Panc1 (cell line): ENCODE measurements around the gene TCEAL9. TPM values are rescaled to one million over a fixed set of nuclear protein-coding genes. Genes with fewer than 3 reads are reported as not detected.

ENCODE experiments used
- ATAC-seq: fragments of 200-7000 bp; cut with Tn5 transposase; 2 replicates; pipeline ENCODE4 v1.9.1; 2020; ENCODE audit warnings: mild to moderate bottlenecking, moderate library complexity
- BruUV-seq: library from RNA; stranded (reverse); fragments of 400-500 nt; replicated peaks from 2 replicates; lab custom pipeline; 2021; lab: Mats Ljungman, UMichigan
- CTCF ChIA-PET: fragments of 300-600 bp; sonication (Branson Sonifier 250); formaldehyde crosslinking; loops from one replicate; lab custom pipeline; 2022; ENCODE audit warnings: antibody characterized with exemption; lab: Charles Lee
- POLR2A ChIA-PET: fragments of 300-600 bp; sonication (Branson Sonifier 250); formaldehyde crosslinking; loops from one replicate; lab custom pipeline; 2022; ENCODE audit warnings: antibody characterized with exemption; lab: Charles Lee
- DNase-seq: peaks from one replicate; pipeline ENCODE4 v3.0.0-alpha.2; 2010; ENCODE audit warnings: low read depth, low spot score
- H3K27ac ChIP-seq: 2 replicates; pipeline ENCODE4 v1.5.1; 2011; ENCODE audit warnings: mild to moderate bottlenecking, low read length, inconsistent platforms
- H3K27me3 ChIP-seq: fragments of 200-500 bp; sonication (Bioruptor generic); 2 replicates; pipeline ENCODE4 v1.6.0; 2014; ENCODE audit warnings: low read length, inconsistent platforms; ENCODE audit not compliant: control insufficient read depth, insufficient read depth
- H3K36me3 ChIP-seq: fragments of 200-500 bp; sonication (Bioruptor generic); 2 replicates; pipeline ENCODE4 v1.5.1; 2014; ENCODE audit warnings: inconsistent platforms, mild to moderate bottlenecking, low read length, moderate library complexity; ENCODE audit not compliant: control insufficient read depth, insufficient read depth
- H3K4me1 ChIP-seq: 2 replicates; pipeline ENCODE4 v1.5.1; 2011; ENCODE audit warnings: inconsistent platforms, mild to moderate bottlenecking, low read length, moderate library complexity; ENCODE audit not compliant: control insufficient read depth, insufficient read depth
- H3K4me3 ChIP-seq, 2 experiments: 2 replicates each; pipeline ENCODE4 v1.5.1; 2011 to 2012; ENCODE audit warnings: low read depth in 2 of 2, low read length in 2 of 2, mild to moderate bottlenecking in 2 of 2, inconsistent platforms in 1 of 2, moderate library complexity in 1 of 2
- H3K9me3 ChIP-seq: fragments of 200-500 bp; sonication (Bioruptor generic); 2 replicates; pipeline ENCODE4 v1.5.1; 2014; ENCODE audit warnings: low read depth, mild to moderate bottlenecking, inconsistent platforms, low read length, moderate library complexity; ENCODE audit not compliant: control insufficient read depth, insufficient read depth
- POLR2AphosphoS5 ChIP-seq: IDR thresholded peaks from 2 replicates; pipeline ENCODE4 v1.6.1; 2012; ENCODE audit warnings: mild to moderate bottlenecking, low read depth, low read length, moderate library complexity
- SIN3A ChIP-seq: IDR thresholded peaks from 2 replicates; pipeline ENCODE4 v1.6.1; 2012; ENCODE audit warnings: low read depth, mild to moderate bottlenecking, low read length, moderate library complexity, borderline replicate concordance; ENCODE audit not compliant: insufficient read depth
- TCF7L2 ChIP-seq: IDR thresholded peaks from 2 replicates; pipeline ENCODE4 v1.6.1; 2011; ENCODE audit warnings: mild to moderate bottlenecking, low read depth, low read length, inconsistent platforms
- in situ Hi-C: cut with HindIII; loops from 2 replicates; pipeline ENCODE4 v1.10.0; 2016; ENCODE audit warnings: low sequenced_read_pairs, low pct_unique_long_range_greater_than_20kb
- intact Hi-C: fragments of 100-400 bp; cut with micrococcal nuclease; formaldehyde crosslinking; loops from one replicate; pipeline ENCODE4 v1.10.0; 2022; ENCODE audit not compliant: unreplicated experiment
- total RNA-seq: library from RNA; stranded (reverse); gene quantifications from one replicate; pipeline ENCODE4 v1.2.1, GENCODE V29; 2021; ENCODE audit not compliant: unreplicated experiment
- TF ChIP-seq, protein P1 (sequence below): fragments of 450-650 bp; IDR thresholded peaks from 2 replicates; pipeline ENCODE4 v1.5.1; 2017; ENCODE audit warnings: mild to moderate bottlenecking
- TF ChIP-seq, protein P2 (sequence below), 2 experiments: IDR thresholded peaks; 2 replicates each; pipeline ENCODE4 v1.6.1; 2011 to 2012; ENCODE audit warnings: low read depth in 2 of 2, control low read depth in 1 of 2, low read length in 1 of 2, mild to moderate bottlenecking in 1 of 2, moderate library complexity in 1 of 2; ENCODE audit not compliant: insufficient read depth in 1 of 2

TCEAL9 gene
- total RNA-seq, 1 experiment from 2014 or later = 42.6 TPM

DNA sequence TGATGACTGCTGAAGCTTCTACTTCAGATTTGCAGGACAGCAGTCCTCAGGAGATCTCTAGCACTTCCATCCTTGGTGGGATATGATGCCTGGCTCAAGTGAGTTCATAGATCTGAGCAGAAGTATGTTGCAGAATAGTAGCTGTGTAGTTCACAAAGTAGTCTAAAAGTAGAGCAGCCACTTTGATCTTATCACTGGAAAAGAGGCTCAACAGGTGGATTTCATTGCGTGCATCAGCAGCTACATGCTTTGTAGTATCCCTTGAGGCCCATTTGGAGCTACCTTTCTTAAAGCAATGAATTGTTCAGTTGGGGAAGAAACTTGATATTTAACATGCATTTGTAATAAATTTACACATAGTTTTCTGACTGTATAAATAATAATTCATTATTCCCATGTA lies 50.0 kb downstream of the TCEAL9 start:
- no peak overlapping the region for H3K4me3 ChIP-seq
- no peak overlapping the region for H3K27ac ChIP-seq
- intact Hi-C loops (no loop called here), in situ Hi-C loops (no loop called here)
- BruUV-seq = no TSS peak
- no peaks in the 10 kb centered on the region; the same call in 1 of the 2 replicates for H3K27me3 ChIP-seq
- H3K4me1 ChIP-seq = no peaks in the 10 kb centered on the region
- ChIA-PET CTCF (no interaction called here), POLR2A (no interaction called here)
- TF ChIP-seq, protein P1, sequence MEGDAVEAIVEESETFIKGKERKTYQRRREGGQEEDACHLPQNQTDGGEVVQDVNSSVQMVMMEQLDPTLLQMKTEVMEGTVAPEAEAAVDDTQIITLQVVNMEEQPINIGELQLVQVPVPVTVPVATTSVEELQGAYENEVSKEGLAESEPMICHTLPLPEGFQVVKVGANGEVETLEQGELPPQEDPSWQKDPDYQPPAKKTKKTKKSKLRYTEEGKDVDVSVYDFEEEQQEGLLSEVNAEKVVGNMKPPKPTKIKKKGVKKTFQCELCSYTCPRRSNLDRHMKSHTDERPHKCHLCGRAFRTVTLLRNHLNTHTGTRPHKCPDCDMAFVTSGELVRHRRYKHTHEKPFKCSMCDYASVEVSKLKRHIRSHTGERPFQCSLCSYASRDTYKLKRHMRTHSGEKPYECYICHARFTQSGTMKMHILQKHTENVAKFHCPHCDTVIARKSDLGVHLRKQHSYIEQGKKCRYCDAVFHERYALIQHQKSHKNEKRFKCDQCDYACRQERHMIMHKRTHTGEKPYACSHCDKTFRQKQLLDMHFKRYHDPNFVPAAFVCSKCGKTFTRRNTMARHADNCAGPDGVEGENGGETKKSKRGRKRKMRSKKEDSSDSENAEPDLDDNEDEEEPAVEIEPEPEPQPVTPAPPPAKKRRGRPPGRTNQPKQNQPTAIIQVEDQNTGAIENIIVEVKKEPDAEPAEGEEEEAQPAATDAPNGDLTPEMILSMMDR = no peak
- TF ChIP-seq, protein P2, sequence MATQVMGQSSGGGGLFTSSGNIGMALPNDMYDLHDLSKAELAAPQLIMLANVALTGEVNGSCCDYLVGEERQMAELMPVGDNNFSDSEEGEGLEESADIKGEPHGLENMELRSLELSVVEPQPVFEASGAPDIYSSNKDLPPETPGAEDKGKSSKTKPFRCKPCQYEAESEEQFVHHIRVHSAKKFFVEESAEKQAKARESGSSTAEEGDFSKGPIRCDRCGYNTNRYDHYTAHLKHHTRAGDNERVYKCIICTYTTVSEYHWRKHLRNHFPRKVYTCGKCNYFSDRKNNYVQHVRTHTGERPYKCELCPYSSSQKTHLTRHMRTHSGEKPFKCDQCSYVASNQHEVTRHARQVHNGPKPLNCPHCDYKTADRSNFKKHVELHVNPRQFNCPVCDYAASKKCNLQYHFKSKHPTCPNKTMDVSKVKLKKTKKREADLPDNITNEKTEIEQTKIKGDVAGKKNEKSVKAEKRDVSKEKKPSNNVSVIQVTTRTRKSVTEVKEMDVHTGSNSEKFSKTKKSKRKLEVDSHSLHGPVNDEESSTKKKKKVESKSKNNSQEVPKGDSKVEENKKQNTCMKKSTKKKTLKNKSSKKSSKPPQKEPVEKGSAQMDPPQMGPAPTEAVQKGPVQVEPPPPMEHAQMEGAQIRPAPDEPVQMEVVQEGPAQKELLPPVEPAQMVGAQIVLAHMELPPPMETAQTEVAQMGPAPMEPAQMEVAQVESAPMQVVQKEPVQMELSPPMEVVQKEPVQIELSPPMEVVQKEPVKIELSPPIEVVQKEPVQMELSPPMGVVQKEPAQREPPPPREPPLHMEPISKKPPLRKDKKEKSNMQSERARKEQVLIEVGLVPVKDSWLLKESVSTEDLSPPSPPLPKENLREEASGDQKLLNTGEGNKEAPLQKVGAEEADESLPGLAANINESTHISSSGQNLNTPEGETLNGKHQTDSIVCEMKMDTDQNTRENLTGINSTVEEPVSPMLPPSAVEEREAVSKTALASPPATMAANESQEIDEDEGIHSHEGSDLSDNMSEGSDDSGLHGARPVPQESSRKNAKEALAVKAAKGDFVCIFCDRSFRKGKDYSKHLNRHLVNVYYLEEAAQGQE (IDR thresholded peaks at IDR 0.05; ENCODE audit: insufficient read depth in 1 of 2, low read depth in 2 of 2, low read length in 1 of 2) = no peak
- TF ChIP-seq TCF7L2 = no peak
- no peak for TF ChIP-seq SIN3A
- no peak for TF ChIP-seq POLR2AphosphoS5
- DNase-seq = no peak
- H3K9me3 ChIP-seq = no peaks in the 10 kb centered on the region
- ATAC-seq = no peak
- H3K36me3 ChIP-seq = no peaks in the 10 kb centered on the region

DNA sequence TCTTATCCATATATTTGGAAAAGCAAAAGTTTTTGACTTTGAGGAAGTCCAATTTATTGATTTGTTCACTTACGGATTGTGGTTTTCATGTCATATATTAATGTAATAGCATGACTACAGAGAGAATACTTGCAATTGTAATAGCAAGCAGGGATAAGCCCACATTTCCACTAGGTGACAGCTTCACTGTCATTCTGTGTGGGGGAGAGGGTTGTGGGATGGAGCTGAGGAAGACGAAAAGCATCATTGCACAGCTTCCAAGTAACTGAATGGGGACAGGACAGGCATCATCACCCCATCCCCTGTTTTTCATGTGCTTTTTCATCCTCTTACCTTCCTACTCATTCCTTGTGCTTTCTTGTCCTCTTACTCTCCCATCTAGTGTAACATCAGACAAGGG lies 51.5 kb downstream of the TCEAL9 start:
- H3K36me3 ChIP-seq = no peaks in the 10 kb centered on the region
- in situ Hi-C loops = no loop called here
- TF ChIP-seq, protein P1 = no peak
- no peak for TF ChIP-seq TCF7L2
- TF ChIP-seq SIN3A = no peak
- TF ChIP-seq POLR2AphosphoS5 = no peak
- TF ChIP-seq, protein P2 (IDR thresholded peaks at IDR 0.05; ENCODE audit: insufficient read depth in 1 of 2, low read depth in 2 of 2, low read length in 1 of 2) = no peak
- H3K4me3 ChIP-seq = no peak overlapping the region
- no peak overlapping the region for H3K27ac ChIP-seq
- H3K9me3 ChIP-seq = no peaks in the 10 kb centered on the region
- ATAC-seq (no peak), DNase-seq (no peak)
- no peaks in the 10 kb centered on the region for H3K4me1 ChIP-seq
- BruUV-seq = no TSS peak
- intact Hi-C loops = no loop called here
- H3K27me3 ChIP-seq = no peaks in the 10 kb centered on the region; the same call in 1 of the 2 replicates
- ChIA-PET POLR2A (no interaction called here), CTCF (no interaction called here)
